Stimulated activated CD8-positive, alpha-beta memory T cell treated with anti-CD3 and anti-CD28 coated beads, Interleukin-7, amount 100 ng/mL, for 1 hour (primary cell): ENCODE measurements around the gene SGK1.
"Not testable (repeated sequence)": the region's sequence is repeated elsewhere in the genome, so short reads cannot be mapped to it uniquely, and the experiment has no call there.

ENCODE experiments used
- DNase-seq, 2 donors: peaks; one replicate each; pipeline ENCODE4 v3.0.0-alpha.2; 2020; ENCODE audit warnings: low read depth in 2 of 2

Gene SGK1

DNA sequence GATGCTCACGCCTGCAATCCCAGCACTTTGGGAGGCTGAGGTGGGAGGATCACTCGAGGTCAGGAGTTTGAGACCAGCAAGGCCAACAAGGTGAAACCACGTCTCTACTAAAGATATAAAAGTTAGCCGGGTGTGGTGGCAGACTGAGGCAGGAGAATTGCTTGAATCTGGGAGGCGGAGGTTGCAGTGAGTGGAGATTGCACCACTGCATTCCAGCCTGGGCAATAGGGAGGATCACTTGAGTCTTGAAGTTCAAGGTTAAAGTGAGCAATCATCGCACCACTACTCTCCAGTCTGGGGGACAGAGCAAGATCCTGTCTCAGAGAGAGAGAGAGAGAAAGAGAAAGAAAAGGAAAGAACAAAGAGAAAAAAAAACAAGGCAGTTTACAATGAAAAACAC lies 13.5 kb downstream of the SGK1 start:
- not testable (repeated sequence) for DNase-seq

DNA sequence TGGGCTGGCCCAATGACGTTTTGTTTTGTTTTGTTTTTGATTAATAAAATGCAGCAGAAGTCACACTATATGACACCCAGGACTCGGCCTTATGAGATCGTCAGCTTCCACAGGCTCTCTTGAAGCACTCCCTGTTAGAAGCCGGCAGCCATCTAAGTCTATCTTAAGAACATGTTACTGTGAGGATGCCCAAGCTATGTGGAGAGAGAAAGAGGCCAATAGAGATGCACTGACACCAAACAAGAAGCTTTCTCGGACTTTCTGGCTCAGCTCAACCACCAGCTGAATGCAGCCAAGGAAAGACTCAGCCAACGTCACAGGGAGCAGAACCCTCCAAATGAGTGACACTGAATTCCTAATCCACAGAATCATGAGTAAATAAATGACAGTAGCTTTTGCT lies 14.0 kb downstream of the SGK1 start:
- DNase-seq: no peak

DNA sequence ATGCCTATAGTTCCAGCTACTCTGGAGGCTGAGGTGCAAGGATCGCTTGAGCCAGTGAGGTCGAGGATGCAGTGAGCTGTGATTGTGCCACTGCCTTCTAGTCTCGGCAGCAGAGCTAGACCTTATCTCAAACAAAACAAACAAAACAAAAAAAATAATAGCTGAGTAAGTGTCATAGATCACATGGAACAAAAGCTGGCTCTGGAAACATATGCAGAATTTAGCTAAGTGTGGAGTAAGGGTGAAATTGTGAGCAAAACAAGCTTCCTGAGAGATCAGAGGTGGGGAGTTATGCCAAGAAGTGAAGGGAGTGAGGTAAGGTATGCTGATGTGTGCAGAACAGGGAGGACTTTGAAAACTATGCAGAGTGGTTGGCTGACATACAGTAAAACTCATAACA lies 18.7 kb downstream of the SGK1 start:
- no peak for DNase-seq

DNA sequence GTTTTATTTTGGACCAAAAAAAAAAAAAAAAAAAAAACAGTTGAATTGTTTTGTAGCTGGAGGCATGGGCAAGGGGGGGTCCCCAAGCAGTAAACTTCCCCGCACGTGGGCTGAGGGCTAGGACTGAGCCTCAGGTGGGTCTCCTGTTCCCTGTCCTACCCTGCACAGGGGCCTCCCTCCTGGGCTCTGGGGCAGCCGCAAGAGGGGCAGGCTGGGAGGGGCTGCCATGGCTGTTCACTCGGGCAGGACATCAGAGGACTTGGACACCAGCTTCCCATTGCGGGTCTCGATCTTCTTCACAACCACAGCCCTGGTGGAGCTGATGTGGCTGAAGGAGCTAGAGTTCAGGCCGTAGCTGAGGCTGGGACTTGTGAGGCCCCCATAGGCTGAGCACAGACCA lies 21.1 kb downstream of the SGK1 start:
- no peak for DNase-seq

DNA sequence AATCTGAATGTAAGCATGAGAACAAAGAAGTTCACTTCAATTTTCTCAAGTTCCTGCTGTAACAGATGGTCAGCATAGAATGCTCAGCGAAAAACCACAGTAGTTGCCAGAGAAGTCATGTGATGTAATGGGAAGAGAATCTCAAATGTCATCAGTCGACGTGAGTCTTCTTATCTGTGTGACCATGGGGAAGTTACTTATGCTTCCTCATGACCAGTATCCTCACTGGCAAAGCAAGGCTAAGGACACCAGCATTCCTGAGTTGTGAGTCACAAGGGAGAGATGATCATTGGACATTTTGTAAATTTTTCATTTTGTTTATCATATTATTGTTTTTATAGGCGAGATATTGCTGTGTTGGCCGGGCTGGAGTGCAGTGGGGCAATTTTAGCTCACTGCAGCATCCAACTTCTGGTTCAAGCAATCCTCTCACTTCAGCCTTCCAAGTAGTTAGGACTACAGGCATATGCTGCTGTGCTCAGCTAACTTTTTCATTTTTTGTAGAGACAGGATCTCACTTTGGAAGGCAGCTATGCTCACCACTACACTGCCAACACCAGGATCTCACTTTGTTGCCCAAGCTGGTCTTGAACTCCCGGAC lies 21.9 kb downstream of the SGK1 start:
- no peak for DNase-seq

DNA sequence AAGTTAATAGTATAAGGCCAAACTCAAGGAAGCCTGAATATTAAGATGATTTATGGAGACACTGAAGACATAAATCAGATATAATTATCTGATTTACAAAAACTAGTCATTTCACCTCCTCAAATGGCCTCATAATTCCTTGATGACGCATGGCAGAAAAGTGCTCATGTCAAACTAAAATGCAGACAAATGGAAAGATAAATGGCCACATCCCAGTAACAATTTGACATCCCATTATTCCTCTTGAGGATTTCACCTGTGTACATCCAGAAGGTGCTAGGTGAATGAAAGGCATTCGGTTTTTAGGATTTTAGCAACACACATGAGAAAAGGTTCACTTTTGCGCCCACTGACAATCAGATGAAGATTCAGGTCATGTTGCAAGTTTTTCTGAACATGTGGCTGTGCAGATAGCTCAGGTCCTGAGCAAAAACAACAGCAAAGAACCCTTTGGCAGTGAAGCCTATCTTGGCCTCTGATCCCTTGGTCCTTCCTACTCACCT lies 24.2 kb downstream of the SGK1 start:
- no peak for DNase-seq

DNA sequence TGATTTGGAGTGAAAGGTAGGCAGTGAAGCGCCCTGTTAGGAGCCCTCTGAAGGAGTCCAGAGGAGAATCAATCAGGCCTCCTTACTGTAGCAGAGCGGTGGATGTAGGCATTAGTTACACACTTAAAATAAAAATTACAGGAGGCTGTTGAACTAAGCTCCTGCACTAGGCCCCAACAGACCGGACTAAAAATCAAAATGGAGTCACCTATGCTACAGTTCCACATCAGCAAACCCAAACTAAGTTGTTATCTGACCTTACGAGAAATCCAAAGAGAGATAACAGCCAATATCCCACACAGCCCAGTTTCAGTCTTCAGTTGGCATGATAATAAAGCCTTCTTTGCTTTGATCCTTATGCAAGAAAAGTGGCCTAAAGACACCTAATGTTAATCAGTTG lies 26.8 kb downstream of the SGK1 start:
- DNase-seq: no peak

DNA sequence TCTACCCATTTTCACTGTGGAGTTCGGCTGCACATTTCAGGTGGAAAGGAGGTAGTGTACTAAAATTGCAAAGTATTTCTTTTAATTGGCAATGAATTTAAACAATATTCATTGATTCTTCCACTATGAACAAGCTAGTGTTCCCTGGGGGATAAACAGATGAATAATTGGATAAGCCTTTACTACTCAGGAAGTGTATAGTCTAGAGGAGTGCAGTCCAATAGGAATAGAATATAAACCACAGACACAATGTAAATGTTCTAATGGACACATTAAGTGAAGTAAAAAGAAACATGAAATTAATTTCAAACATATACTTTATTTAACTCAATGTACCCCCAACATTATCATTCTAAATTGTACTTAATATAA lies 28.7 kb downstream of the SGK1 start:
- DNase-seq: no peak

DNA sequence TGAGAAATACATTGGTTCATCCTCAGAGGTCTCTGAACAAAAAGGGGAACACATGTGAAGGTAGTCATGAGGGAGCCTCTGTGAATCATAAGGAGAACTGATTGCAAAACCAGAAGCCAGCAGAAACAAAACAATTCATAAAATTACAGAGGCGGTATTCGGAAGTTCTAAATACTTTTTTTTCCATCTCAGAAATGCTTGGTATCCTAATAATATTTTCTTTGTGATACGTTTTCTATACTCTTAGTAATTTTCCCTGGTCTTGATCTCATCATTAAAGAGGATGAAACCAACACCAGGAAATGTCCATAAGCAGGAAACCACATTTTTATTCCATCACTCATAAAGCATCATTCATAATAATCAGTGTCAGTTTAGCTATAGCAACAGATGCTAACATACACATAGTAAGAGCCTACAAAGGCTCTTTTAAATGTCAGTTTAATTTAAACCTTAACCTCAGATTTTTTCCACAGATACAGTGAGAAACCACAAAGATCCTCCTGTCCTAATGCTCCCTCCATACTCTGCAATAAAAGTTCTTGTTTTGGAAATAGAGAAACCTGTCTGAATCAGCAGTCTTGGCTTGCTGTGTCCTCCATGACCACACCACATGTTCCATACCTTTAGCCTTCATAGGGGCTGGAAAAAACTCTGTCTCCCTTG lies 29.2 kb downstream of the SGK1 start:
- no peak for DNase-seq

DNA sequence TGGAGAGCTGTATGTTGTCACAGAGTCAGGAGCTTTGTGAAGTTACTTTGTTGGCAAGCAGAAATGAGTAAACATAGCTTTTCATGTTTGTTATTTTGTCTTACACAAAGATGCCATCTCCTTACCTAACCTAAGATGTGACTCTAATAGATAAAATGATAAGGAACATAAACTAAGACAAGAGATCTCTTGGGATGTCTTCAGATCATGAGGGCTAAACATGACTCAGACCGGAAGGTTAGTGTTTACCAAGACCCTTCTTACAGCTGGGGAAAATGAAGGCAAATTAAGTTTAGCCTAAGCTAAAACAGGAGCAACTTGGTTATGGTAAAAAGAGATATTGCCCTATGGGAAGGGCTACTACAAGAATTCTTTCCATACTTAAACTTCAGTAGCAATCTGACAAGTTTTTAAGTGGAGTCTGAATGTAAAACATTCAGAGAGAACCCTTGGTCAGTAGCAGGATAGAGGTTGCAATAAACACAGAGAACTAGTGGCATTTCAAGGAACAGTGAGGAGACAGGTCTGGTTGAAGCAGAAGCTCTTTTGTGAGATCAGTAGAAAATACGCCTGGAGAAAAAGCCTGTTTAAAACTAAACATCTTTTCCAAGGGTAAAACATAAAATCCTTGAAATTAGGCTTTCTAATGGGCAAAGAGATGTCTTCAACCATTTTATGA lies 29.9 kb downstream of the SGK1 start:
- no peak for DNase-seq

DNA sequence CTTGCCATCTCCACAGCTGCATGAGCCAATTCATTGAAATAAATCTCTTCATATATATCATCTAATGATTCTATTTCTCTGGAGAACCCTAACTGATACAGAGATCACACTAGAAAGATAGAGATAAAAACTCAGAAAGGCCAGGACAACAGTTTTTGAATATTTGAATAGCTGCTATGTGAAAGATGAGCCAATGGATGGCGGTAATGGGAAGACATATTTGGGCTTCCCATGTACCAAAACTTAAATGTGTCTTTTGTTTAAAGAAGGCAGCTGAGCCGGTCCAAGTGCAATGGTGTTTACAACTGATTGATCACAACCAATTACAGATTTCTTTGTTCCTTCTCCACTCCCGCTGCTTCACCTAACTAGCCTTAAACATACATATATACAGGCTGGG lies 35.1 kb downstream of the SGK1 start:
- DNase-seq: no peak

DNA sequence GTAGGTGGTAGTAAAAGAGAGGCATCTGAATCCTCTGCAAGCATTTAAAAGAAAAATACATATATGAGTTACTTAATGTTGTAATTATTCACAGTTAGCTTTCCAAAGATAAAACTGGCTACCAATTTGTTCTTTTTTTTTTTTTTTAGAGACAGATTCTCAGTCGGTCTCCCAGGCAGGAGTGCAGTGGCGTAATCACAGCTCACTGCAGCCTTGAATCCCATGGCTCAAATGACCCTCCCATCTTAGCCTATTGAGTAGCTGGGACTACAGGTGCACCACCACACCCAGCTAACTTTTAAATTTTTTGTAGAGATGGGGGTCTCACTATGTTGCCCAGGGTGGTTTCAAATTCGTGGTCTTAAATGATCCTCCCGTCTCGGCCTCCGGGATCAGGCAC lies 36.5 kb downstream of the SGK1 start:
- no peak for DNase-seq

DNA sequence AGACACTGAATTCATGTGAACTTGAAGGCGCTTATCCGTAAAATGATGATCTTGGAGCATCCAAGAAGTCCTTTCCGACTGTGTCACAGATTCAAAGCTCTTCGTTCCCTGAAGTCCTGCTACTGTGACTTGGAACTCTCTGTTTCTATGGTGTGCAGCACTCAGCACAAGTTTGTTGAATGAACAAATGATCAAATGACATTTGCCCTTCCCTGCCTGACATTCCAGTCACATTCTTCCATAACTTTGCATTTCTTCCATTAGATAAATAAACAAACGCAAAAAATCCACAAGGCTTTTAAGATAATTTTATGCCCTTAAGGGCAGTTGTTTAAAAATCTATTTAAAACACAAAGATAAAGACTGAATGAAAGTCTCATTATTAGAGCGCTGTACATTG lies 39.9 kb downstream of the SGK1 start:
- no peak for DNase-seq

DNA sequence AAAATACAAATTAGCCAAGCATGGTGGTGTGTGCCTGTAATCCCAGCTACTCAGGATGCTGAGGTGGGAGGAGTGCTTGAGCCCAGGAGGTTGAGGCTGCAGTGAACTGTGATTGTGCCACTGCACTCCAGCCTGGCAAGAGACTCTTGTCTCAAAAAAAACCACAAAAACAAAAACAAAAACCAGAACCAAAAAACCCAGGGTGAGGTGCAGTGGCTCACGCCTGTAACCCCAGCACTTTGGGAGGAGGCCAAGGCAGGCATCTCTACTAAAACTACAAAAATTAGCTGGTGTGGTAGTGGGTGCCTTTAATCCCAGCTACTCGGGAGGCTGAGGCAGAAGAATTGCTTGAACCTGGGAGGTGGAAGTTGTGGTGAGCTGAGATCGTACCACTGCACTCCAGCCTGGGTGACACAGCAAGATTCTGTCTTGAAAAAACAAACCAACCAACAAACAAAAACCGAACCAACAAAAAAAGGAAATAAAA lies 41.0 kb downstream of the SGK1 start:
- DNase-seq: not testable (repeated sequence)

DNA sequence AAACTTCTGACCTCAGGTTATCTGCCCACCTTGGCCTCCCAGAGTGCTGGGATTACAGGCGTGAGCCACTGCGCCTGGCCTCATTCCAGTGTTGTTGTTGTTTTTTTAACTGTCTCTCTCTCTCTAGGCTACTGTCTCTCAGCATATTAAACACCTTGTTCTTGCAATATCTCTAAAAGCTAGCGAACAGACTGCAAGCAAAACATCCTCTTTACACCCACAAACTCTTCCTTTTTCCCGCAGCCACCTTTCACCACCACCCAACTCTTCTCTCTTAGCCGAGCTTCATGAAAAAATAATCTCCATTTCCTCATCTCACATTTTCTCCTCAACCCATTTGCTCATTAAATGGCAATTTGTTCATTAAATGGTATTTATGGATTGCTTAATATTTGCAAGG lies 45.5 kb downstream of the SGK1 start:
- no peak for DNase-seq

DNA sequence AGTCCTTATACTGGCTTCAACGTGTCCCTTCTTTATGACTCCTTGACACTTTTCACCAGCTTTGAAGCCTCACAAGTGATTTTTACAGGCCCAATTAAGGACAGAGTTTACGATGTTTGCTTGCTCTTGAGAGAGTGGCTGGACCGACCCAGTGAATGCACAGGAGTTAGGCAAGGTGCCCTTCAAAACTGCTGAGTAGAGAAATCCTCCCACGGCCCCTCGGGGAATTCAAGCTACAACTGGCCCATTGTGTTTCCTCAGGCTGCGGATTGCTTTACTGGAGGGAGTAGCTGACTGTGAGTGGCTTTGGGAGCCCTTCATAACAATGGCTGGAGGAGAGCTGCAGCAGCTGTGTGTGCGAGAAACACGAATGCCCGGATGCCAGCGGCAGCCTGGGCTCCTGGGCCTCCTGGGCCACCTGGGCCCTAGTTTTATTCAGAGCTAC lies 50.0 kb downstream of the SGK1 start:
- DNase-seq: no peak

DNA sequence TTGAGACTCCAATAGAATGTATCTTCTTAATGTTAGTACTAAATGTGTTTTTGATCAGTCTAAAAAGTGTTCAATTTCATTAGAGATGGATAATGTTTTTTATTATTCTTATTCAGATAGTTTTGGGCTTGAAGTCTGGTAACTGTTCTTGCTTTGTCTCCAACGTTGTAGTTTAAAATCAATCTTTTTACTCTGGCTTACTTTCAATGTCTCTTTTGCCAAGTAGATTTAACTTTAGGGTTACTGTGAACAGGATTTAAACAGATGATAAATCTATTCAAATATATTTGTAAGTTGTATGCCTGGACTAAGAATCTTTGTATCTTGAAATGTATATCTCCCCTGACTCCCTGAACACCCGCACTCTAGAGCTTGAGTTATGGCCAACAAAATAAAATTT lies 51.1 kb downstream of the SGK1 start:
- DNase-seq: no peak

DNA sequence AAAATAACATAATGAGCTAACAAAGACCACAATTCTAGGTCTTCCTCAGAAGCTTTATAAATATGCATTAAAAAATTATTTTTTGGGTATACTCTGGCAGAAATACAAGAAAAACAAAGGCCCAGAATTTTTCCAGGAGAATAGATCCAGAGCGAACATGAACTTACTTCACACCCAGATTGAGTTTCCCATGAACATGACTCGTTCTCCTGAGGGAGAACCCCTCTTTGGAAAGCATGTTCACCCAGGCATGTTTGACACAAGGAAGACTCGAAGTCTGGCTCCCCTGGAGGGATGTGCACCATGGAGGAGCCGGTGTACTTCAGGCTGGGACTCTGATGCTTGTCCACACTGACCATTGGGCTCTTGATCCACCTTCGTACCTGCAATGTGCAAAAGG lies 56.1 kb downstream of the SGK1 start:
- no peak for DNase-seq

DNA sequence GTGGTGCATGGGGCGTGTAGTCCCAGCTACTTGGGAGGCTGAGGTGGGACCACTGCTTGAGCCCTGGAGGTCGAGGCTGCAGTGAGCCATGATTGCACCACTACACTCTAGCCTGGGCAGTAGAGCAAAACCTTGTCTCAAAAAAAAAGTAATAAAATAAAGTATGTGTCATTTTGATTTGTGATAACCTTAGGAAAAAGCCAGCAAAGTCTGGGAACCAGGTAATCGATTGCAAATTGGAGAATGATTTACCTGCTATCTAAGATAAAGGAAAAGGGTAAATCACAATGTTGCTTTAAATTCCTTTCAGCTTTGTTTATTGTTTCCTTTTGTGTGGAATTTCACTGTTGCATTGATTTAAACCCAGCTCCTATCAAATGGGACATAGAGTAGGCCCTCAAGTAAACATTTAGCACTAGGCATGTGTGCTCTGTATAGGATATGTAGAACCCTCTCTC lies 59.0 kb downstream of the SGK1 start:
- no peak for DNase-seq

DNA sequence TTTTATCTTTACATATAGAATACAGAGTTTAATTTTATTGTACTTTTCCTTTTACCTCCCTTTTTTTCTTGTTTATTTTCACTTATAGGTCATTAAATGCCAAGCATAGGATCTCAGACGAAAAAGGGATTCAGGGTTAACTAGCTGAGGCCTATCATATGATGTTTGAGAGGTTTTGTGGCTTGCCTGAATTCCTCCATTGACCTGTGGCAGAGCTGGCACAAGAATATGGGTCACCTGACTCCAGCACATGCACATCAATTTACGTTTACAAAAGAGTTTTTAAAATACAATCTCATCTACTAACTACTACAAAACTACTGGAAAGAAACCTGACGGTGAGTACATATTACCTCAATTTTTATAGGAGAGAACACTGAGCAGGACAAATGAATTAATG lies 60.4 kb downstream of the SGK1 start:
- no peak for DNase-seq

DNA sequence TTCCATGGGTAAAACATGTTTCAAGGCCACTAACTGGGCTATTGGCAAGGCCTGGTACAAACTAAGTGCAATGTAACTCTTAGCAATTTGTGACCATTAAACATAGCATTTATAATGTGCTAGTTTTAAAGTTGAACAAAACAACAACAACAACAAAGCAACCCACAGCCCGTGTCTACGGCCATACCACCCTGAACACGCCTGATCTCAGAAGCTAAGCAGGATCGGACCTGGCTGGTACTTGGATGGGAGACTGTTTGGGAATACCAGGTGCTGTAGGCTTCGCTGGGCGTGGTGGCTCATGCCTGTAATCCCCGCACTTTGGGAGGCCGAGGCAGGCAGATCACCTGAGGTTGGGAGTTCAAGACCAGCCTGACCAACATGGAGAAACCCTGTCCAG lies 61.0 kb downstream of the SGK1 start:
- DNase-seq: no peak

DNA sequence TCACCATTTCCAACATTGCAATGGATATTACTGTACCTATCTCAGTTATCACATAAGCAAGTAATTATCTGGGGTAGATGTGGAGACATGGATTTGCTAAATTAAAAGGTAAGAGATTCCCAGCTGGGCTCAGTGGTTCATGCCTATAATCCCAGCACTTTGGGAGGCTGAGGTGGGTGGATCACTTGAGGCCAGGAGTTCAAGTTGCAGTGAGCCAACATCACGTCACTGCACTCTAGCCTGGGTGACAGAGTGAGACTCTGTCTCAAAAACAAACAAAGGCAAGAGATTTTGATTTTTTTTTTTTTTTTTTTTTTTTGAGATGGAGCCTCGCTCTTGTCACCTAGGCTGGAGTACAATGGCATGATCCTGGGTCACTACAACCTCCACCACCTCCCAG lies 62.6 kb downstream of the SGK1 start:
- not testable (repeated sequence) for DNase-seq

DNA sequence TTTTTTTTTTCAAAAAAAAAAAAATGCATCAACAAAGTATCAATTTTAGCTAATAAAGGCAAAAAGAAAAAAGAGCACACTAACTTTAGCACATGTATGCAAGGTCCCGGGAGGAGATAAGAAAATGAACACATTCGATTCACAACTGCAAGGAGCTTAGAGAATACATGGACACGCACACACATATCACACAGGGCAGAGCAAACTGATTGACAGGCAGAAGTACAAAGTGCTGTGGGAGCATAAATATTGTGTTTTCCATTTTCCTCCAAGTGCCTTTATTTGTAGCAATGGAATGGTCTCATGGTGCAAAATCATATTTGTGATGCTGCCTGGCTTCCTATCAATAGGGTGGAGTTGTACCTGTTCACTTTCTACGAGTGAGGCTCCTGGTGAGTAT lies 63.8 kb downstream of the SGK1 start:
- DNase-seq: no peak
